ENCODE measurements around the gene NCKAP5.

The NCKAP5 gene

GRCh38 chr2:133040170-133040569 lies 528.1 kb downstream of the NCKAP5 start:
- TF ChIP-seq SUZ12 (IDR thresholded peaks at IDR 0.05; ENCODE audit: extremely low read depth, insufficient read depth, insufficient read length) (no peak), ZNF274 (IDR thresholded peaks at IDR 0.05; ENCODE audit: low read depth, low read length) (no peak), YY1 (IDR thresholded peaks at IDR 0.05; ENCODE audit: insufficient read depth, insufficient read length) (no peak)
- Histone ChIP-seq H3K27me3 (ENCODE audit: insufficient read depth, insufficient read length) (no peaks in the 10 kb centered on the region), H3K9ac (ENCODE audit: insufficient read length, low read depth) (no peak overlapping the region), H3K4me3 (ENCODE audit: insufficient read length, low read depth) (no peak overlapping the region), H3K36me3 (ENCODE audit: insufficient read depth, insufficient read length, low read length) (no peaks in the 10 kb centered on the region), H3K9me3 (ENCODE audit: insufficient read depth, low read length) (no peaks in the 10 kb centered on the region), H3K4me1 (ENCODE audit: insufficient read depth, insufficient read length) (no peaks in the 10 kb centered on the region)
- no peak for DNase-seq (ENCODE audit: low read depth, low spot score)

- TF ChIP-seq ZNF274 (IDR thresholded peaks at IDR 0.05; ENCODE audit: low read depth, low read length) (no peak), YY1 (IDR thresholded peaks at IDR 0.05; ENCODE audit: insufficient read depth, insufficient read length) (no peak), SUZ12 (IDR thresholded peaks at IDR 0.05; ENCODE audit: extremely low read depth, insufficient read depth, insufficient read length) (no peak)
- Histone ChIP-seq H3K4me3 (ENCODE audit: insufficient read length, low read depth) (no peak overlapping the region), H3K27me3 (ENCODE audit: insufficient read depth, insufficient read length) (no peaks in the 10 kb centered on the region), H3K4me1 (ENCODE audit: insufficient read depth, insufficient read length) (no peaks in the 10 kb centered on the region), H3K9me3 (ENCODE audit: insufficient read depth, low read length) (no peaks in the 10 kb centered on the region), H3K9ac (ENCODE audit: insufficient read length, low read depth) (no peak overlapping the region), H3K36me3 (ENCODE audit: insufficient read depth, insufficient read length, low read length) (no peaks in the 10 kb centered on the region)
- no peak for DNase-seq (ENCODE audit: low read depth, low spot score)
Measured at GRCh38 chr2:133039531-133039930, 528.7 kb downstream of the NCKAP5 start.

GRCh38 chr2:133026536-133027177 lies 541.6 kb downstream of the NCKAP5 start:
- Histone ChIP-seq H3K9ac (ENCODE audit: insufficient read length, low read depth) (no peak overlapping the region), H3K4me1 (ENCODE audit: insufficient read depth, insufficient read length) (no peaks in the 10 kb centered on the region), H3K27me3 (ENCODE audit: insufficient read depth, insufficient read length) (no peaks in the 10 kb centered on the region), H3K4me3 (ENCODE audit: insufficient read length, low read depth) (no peak overlapping the region), H3K36me3 (ENCODE audit: insufficient read depth, insufficient read length, low read length) (no peaks in the 10 kb centered on the region), H3K9me3 (ENCODE audit: insufficient read depth, low read length) (no peaks in the 10 kb centered on the region)
- TF ChIP-seq YY1 (IDR thresholded peaks at IDR 0.05; ENCODE audit: insufficient read depth, insufficient read length) (no peak), ZNF274 (IDR thresholded peaks at IDR 0.05; ENCODE audit: low read depth, low read length) (no peak), SUZ12 (IDR thresholded peaks at IDR 0.05; ENCODE audit: extremely low read depth, insufficient read depth, insufficient read length) (no peak)
- DNase-seq (ENCODE audit: low read depth, low spot score), result peak; percentile 44

GRCh38 chr2:133025004-133025403 lies 543.3 kb downstream of the NCKAP5 start:
- no peaks in the 10 kb centered on the region for H3K4me1 ChIP-seq (ENCODE audit: insufficient read depth, insufficient read length)
- TF ChIP-seq YY1 (IDR thresholded peaks at IDR 0.05; ENCODE audit: insufficient read depth, insufficient read length) (no peak), ZNF274 (IDR thresholded peaks at IDR 0.05; ENCODE audit: low read depth, low read length) (no peak), SUZ12 (IDR thresholded peaks at IDR 0.05; ENCODE audit: extremely low read depth, insufficient read depth, insufficient read length) (no peak)
- H3K9ac ChIP-seq (ENCODE audit: insufficient read length, low read depth), result no peak overlapping the region
- no peak for DNase-seq (ENCODE audit: low read depth, low spot score)
- H3K36me3 ChIP-seq (ENCODE audit: insufficient read depth, insufficient read length, low read length), result no peaks in the 10 kb centered on the region
- H3K27me3 ChIP-seq (ENCODE audit: insufficient read depth, insufficient read length), result no peaks in the 10 kb centered on the region
- H3K4me3 ChIP-seq (ENCODE audit: insufficient read length, low read depth), result no peak overlapping the region
- H3K9me3 ChIP-seq (ENCODE audit: insufficient read depth, low read length), result no peaks in the 10 kb centered on the region

- DNase-seq (ENCODE audit: low read depth, low spot score), result no peak
- TF ChIP-seq YY1 (IDR thresholded peaks at IDR 0.05; ENCODE audit: insufficient read depth, insufficient read length) (no peak), ZNF274 (IDR thresholded peaks at IDR 0.05; ENCODE audit: low read depth, low read length) (no peak), SUZ12 (IDR thresholded peaks at IDR 0.05; ENCODE audit: extremely low read depth, insufficient read depth, insufficient read length) (no peak)
- Histone ChIP-seq H3K9ac (ENCODE audit: insufficient read length, low read depth) (no peak overlapping the region), H3K9me3 (ENCODE audit: insufficient read depth, low read length) (no peaks in the 10 kb centered on the region), H3K27me3 (ENCODE audit: insufficient read depth, insufficient read length) (no peaks in the 10 kb centered on the region), H3K36me3 (ENCODE audit: insufficient read depth, insufficient read length, low read length) (no peaks in the 10 kb centered on the region), H3K4me3 (ENCODE audit: insufficient read length, low read depth) (no peak overlapping the region), H3K4me1 (ENCODE audit: insufficient read depth, insufficient read length) (no peaks in the 10 kb centered on the region)
Measured at GRCh38 chr2:133012847-133013734, 555.2 kb downstream of the NCKAP5 start.

GRCh38 chr2:133004623-133005022 lies 563.6 kb downstream of the NCKAP5 start:
- H3K9ac ChIP-seq (ENCODE audit: insufficient read length, low read depth), result no peak overlapping the region
- no peaks in the 10 kb centered on the region for H3K27me3 ChIP-seq (ENCODE audit: insufficient read depth, insufficient read length)
- no peaks in the 10 kb centered on the region for H3K36me3 ChIP-seq (ENCODE audit: insufficient read depth, insufficient read length, low read length)
- peaks cover 30% of the 10 kb centered on the region for H3K9me3 ChIP-seq (ENCODE audit: insufficient read depth, low read length)
- no peak for DNase-seq (ENCODE audit: low read depth, low spot score)
- no peaks in the 10 kb centered on the region for H3K4me1 ChIP-seq (ENCODE audit: insufficient read depth, insufficient read length)
- H3K4me3 ChIP-seq (ENCODE audit: insufficient read length, low read depth), result no peak overlapping the region
- TF ChIP-seq YY1 (IDR thresholded peaks at IDR 0.05; ENCODE audit: insufficient read depth, insufficient read length), result no peak
- TF ChIP-seq ZNF274 (IDR thresholded peaks at IDR 0.05; ENCODE audit: low read depth, low read length), result no peak
- no peak for TF ChIP-seq SUZ12 (IDR thresholded peaks at IDR 0.05; ENCODE audit: extremely low read depth, insufficient read depth, insufficient read length)

GRCh38 chr2:132999421-132999820 lies 568.8 kb downstream of the NCKAP5 start:
- H3K36me3 ChIP-seq (ENCODE audit: insufficient read depth, insufficient read length, low read length), result no peaks in the 10 kb centered on the region
- H3K9me3 ChIP-seq (ENCODE audit: insufficient read depth, low read length), result peaks cover 14% of the 10 kb centered on the region
- no peak overlapping the region for H3K4me3 ChIP-seq (ENCODE audit: insufficient read length, low read depth)
- H3K27me3 ChIP-seq (ENCODE audit: insufficient read depth, insufficient read length), result no peaks in the 10 kb centered on the region
- TF ChIP-seq YY1 (IDR thresholded peaks at IDR 0.05; ENCODE audit: insufficient read depth, insufficient read length), result no peak
- TF ChIP-seq ZNF274 (IDR thresholded peaks at IDR 0.05; ENCODE audit: low read depth, low read length), result no peak
- TF ChIP-seq SUZ12 (IDR thresholded peaks at IDR 0.05; ENCODE audit: extremely low read depth, insufficient read depth, insufficient read length), result no peak
- DNase-seq (ENCODE audit: low read depth, low spot score), result no peak
- no peak overlapping the region for H3K9ac ChIP-seq (ENCODE audit: insufficient read length, low read depth)
- no peaks in the 10 kb centered on the region for H3K4me1 ChIP-seq (ENCODE audit: insufficient read depth, insufficient read length)

All from NT2/D1 (cell line).